Measurements from ENCODE around the gene USP33. TPM values are rescaled to one million over a fixed set of nuclear protein-coding genes. Genes with fewer than 3 reads are reported as not detected.

The USP33 gene
- total and polyA plus RNA-seq, 2 of the 8 experiments (the other 6 are each of a cell fraction or from before 2014, with no cell fraction given): 20.0 to 55.5 TPM

DNA sequence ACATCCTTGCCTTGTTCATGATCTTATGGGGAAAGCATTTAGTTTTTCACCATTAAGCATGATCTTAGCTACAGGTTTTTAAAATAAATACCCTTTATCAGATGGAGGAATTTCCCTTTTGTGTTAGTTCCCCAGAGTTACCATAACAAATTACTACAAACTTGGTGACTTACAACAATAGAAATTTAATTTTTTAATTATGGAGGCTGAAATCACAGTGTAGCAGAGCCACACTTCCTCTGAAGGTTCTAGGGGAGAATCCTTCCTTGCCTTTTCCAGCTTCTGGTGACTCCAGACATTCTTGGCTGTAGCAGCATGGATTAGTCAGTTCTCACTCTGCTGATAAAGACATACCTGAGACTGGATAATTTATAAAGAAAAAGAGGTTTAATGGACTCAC, 38.3 kb upstream of the USP33 start:
- Histone ChIP-seq H4K8ac (ENCODE audit: extremely low read depth, insufficient read depth, low read length) (no peak overlapping the region), H3K23me2 (ENCODE audit: low read depth, low read length) (no peaks in the 10 kb centered on the region), H2BK120ac (replicated peaks; ENCODE audit: low read depth, low read length) (no peak overlapping the region), H2BK12ac (ENCODE audit: low read depth, low read length) (no peak overlapping the region), H4K91ac (replicated peaks; ENCODE audit: insufficient read length, low read length) (no peak overlapping the region), H4K20me1 (replicated peaks in 1 of 2; ENCODE audit: control insufficient read depth in 1 of 2, insufficient read depth in 2 of 2, low read length in 2 of 2) (peaks cover 0 to 4% of the 10 kb centered on the region in 2 experiments), H2BK5ac (ENCODE audit: low read depth, low read length) (no peak overlapping the region), H3K56ac (replicated peaks; ENCODE audit: insufficient read length, low read depth, low read length) (no peak overlapping the region), H3K18ac (ENCODE audit: extremely low read depth, low read length) (no peak overlapping the region), H3K14ac (ENCODE audit: insufficient read length) (no peak overlapping the region), H3K79me1 (ENCODE audit: low read depth, low read length) (no peaks in the 10 kb centered on the region), H3K4me1 (replicated peaks in 1 of 4; ENCODE audit: control insufficient read depth in 3 of 4, insufficient read depth in 4 of 4, low read length in 3 of 4) (no peaks in the 10 kb centered on the region), H3K79me2 (ENCODE audit: control insufficient read depth in 1 of 2, insufficient read depth in 2 of 2, low read length in 2 of 2) (no peaks in the 10 kb centered on the region), H2BK15ac (ENCODE audit: low read length) (no peak overlapping the region), H2BK20ac (ENCODE audit: low read length) (no peak overlapping the region), H3K27me3 (replicated peaks in 1 of 4; ENCODE audit: control insufficient read depth in 3 of 4, extremely low read depth in 1 of 4, insufficient read depth in 3 of 4, low read length in 3 of 4) (no peaks in the 10 kb centered on the region), H2AFZ (ENCODE audit: low read length) (no peak overlapping the region), H3K9ac (replicated peaks in 1 of 4; ENCODE audit: extremely low read depth in 1 of 4, low read depth in 3 of 4, low read length in 3 of 4) (no peak overlapping the region), H3K4ac (replicated peaks; ENCODE audit: insufficient read length, low read depth, low read length) (no peak overlapping the region), H3K4me2 (ENCODE audit: insufficient read depth in 1 of 2, low read depth in 2 of 2, low read length in 2 of 2) (no peak overlapping the region), H2AK5ac (ENCODE audit: low read depth, low read length) (no peak overlapping the region), H4K5ac (ENCODE audit: insufficient read length, low read depth, low read length) (no peak overlapping the region), H3K9me3 (ENCODE audit: insufficient read depth in 2 of 2, low read depth in 1 of 2, low read length in 1 of 2) (no peaks in the 10 kb centered on the region), H3K4me3 (ENCODE audit: extremely low read depth in 1 of 4, insufficient read depth in 2 of 4, low read depth in 3 of 4, low read length in 4 of 4) (no peak overlapping the region), H3K36me3 (ENCODE audit: control insufficient read depth in 2 of 4, insufficient read depth in 4 of 4, low read length in 3 of 4) (no peaks in the 10 kb centered on the region; a peak in 1 of 8 replicates), H3K27ac (ENCODE audit: low read depth, low read length) (no peak overlapping the region), H3K23ac (ENCODE audit: insufficient read length) (no peak overlapping the region)
- ChIA-PET POLR2A (ENCODE audit: partially characterized antibody) (interaction anchor here (0.7 kb wide), 1 partner anchor 30 kb away, joined by 3 read pairs; no protein-coding TSS in a partner anchor), CTCF (ENCODE audit: partially characterized antibody) (interaction anchor here (0.9 to 1.4 kb wide), 3 partner anchors 11 to 192 kb away, joined by 3 to 4 read pairs (median 3); no protein-coding TSS in a partner anchor)
- no peak for FAIRE-seq
- TF ChIP-seq RXRA (IDR thresholded peaks at IDR 0.05; ENCODE audit: insufficient read depth, low read depth, low read length) (no peak), KDM1A (IDR thresholded peaks at IDR 0.05; ENCODE audit: borderline replicate concordance, low read length) (no peak), MAFK (IDR thresholded peaks at IDR 0.05; ENCODE audit: low read depth, low read length) (no peak), GABPA (IDR thresholded peaks at IDR 0.05; ENCODE audit: borderline replicate concordance, insufficient read depth, low read length) (no peak), BACH1 (IDR thresholded peaks at IDR 0.05; ENCODE audit: low read length) (no peak), CREB1 (IDR thresholded peaks at IDR 0.05) (no peak), EGR1 (IDR thresholded peaks at IDR 0.05; ENCODE audit: borderline replicate concordance, low read depth, low read length) (no peak)
- no peak for DNase-seq (ENCODE audit: low read depth in 1 of 2, low spot score in 2 of 2)

All from H1 (cell line).